ENCODE results near the gene ERLIN1. TPM values are rescaled to one million over a fixed set of nuclear protein-coding genes. Genes with fewer than 3 reads are reported as not detected.

The ERLIN1 gene
- total RNA-seq: 5.6 and 7.6 TPM in 2 replicates

GRCh38 chr10:100185364-100186252 lies at the start of gene ERLIN1:
Gene ERLIN1, minus strand, starts transcription at chr10:100186029. Its CDS starts 403 bp downstream, at chr10:100185626.
- H3K27ac Mint-ChIP-seq: peak within 1 kb of the TSS; percentile 92
- intact Hi-C loops (cut with micrococcal nuclease): loop anchor here (1.0 to 10.0 kb wide), 7 partner anchors 44 to 727 kb away; partner anchors contain the start of genes CHUK, COX15, CUTC and HIF1AN
- no peak for TF ChIP-seq CTCF (IDR thresholded peaks at IDR 0.05)
- no peaks in the 10 kb centered on the region for H3K9me3 Mint-ChIP-seq
- ATAC-seq (ENCODE audit: low read depth): peak; percentile 92
- H3K4me1 Mint-ChIP-seq: peaks cover 37% of the 10 kb centered on the region
- CTCF ChIA-PET: no interaction called here
- H3K27me3 Mint-ChIP-seq: no peaks in the 10 kb centered on the region
- H3K4me3 Mint-ChIP-seq: peak within 1 kb of the TSS; percentile 98
- peaks cover 45% of the 10 kb centered on the region for H3K36me3 Mint-ChIP-seq (ENCODE audit: low read depth)
- DNase-seq: peak; percentile 96
- POLR2A ChIA-PET: no interaction called here

- Mint-ChIP-seq H3K9me3 (peaks cover 4% of the 10 kb centered on the region), H3K36me3 (ENCODE audit: low read depth) (peaks cover 55% of the 10 kb centered on the region), H3K4me1 (peaks cover 29% of the 10 kb centered on the region), H3K27me3 (no peaks in the 10 kb centered on the region), H3K4me3 (no peak overlapping the region), H3K27ac (no peak overlapping the region)
- TF ChIP-seq CTCF (IDR thresholded peaks at IDR 0.05): no peak
- no peak for ATAC-seq (ENCODE audit: low read depth)
- CTCF ChIA-PET: no interaction called here
- DNase-seq: no peak
- POLR2A ChIA-PET: interaction anchor here (1.6 kb wide), 1 partner anchor 500 kb away, joined by 3 read pairs; the partner anchor contains the start of genes COX15 and CUTC
- intact Hi-C loops (cut with micrococcal nuclease): no loop called here
These were observed 46.3 kb upstream of the ERLIN1 start for GRCh38 chr10:100232101-100232500.

GRCh38 chr10:100229819-100230422 lies 44.1 kb upstream of the ERLIN1 start:
- intact Hi-C loops (cut with micrococcal nuclease): loop anchor here (1.0 kb wide), 2 partner anchors 44 to 143 kb away; partner anchors contain the start of gene ERLIN1
- no peak for ATAC-seq (ENCODE audit: low read depth)
- Mint-ChIP-seq H3K4me3 (peak overlapping the region; percentile 90), H3K9me3 (peaks cover 4% of the 10 kb centered on the region), H3K27me3 (no peaks in the 10 kb centered on the region), H3K27ac (peak overlapping the region; percentile 87), H3K36me3 (ENCODE audit: low read depth) (peaks cover 44% of the 10 kb centered on the region), H3K4me1 (peaks cover 29% of the 10 kb centered on the region)
- POLR2A ChIA-PET: interaction anchor here (1.0 kb wide), 1 partner anchor 37 kb away, joined by 3 read pairs; the partner anchor contains the start of gene CWF19L1
- TF ChIP-seq CTCF (IDR thresholded peaks at IDR 0.05): no peak
- DNase-seq: no peak
- CTCF ChIA-PET: interaction anchor here (0.6 kb wide), 1 partner anchor 56 kb away, joined by 3 read pairs; no protein-coding TSS in a partner anchor

GRCh38 chr10:100223879-100224278 lies 38.0 kb upstream of the ERLIN1 start:
- DNase-seq (no peak), ATAC-seq (ENCODE audit: low read depth) (no peak)
- POLR2A ChIA-PET: no interaction called here
- CTCF ChIA-PET: no interaction called here
- H3K4me3 Mint-ChIP-seq: no peak overlapping the region
- H3K27me3 Mint-ChIP-seq: no peaks in the 10 kb centered on the region
- no peaks in the 10 kb centered on the region for H3K9me3 Mint-ChIP-seq
- no peak for TF ChIP-seq CTCF (IDR thresholded peaks at IDR 0.05)
- H3K4me1 Mint-ChIP-seq: peaks cover 12% of the 10 kb centered on the region
- H3K27ac Mint-ChIP-seq: no peak overlapping the region
- peaks cover 60% of the 10 kb centered on the region for H3K36me3 Mint-ChIP-seq (ENCODE audit: low read depth)
- intact Hi-C loops (cut with micrococcal nuclease): no loop called here

GRCh38 chr10:100222529-100222928 lies 36.7 kb upstream of the ERLIN1 start:
- no peak overlapping the region for H3K4me3 Mint-ChIP-seq
- intact Hi-C loops (cut with micrococcal nuclease): no loop called here
- DNase-seq (no peak), ATAC-seq (ENCODE audit: low read depth) (no peak)
- H3K36me3 Mint-ChIP-seq (ENCODE audit: low read depth): peaks cover 69% of the 10 kb centered on the region
- H3K4me1 Mint-ChIP-seq: peaks cover 2% of the 10 kb centered on the region
- TF ChIP-seq CTCF (IDR thresholded peaks at IDR 0.05): no peak
- ChIA-PET CTCF (no interaction called here), POLR2A (no interaction called here)
- no peaks in the 10 kb centered on the region for H3K9me3 Mint-ChIP-seq
- H3K27ac Mint-ChIP-seq: no peak overlapping the region
- no peaks in the 10 kb centered on the region for H3K27me3 Mint-ChIP-seq

Data from activated B cell treated with CpG ODN at 0.5 μM for 24 hours (primary cell).